GM08714 (cell line): ENCODE results near the gene ARID1B.

ENCODE experiments used
- H3K4me3 ChIP-seq: fragments of 200-500 bp; sonication (Bioruptor generic); 2 replicates; pipeline ENCODE4 v1.5.1; 2014; ENCODE audit warnings: mild to moderate bottlenecking, low read length, inconsistent platforms
- ZNF274 ChIP-seq: IDR thresholded peaks from 2 replicates; pipeline ENCODE4 v1.6.1; 2012; ENCODE audit warnings: mild to moderate bottlenecking, low read depth, low read length

ARID1B gene

GRCh38 chr6:157077251-157077650 lies 300.1 kb downstream of the ARID1B start:
- H3K4me3 ChIP-seq, result no peak overlapping the region
- TF ChIP-seq ZNF274, result no peak

- no peak for TF ChIP-seq ZNF274
- H3K4me3 ChIP-seq, result no peak overlapping the region
Observed at GRCh38 chr6:157078326-157078725, 301.1 kb downstream of the ARID1B start.

DNA sequence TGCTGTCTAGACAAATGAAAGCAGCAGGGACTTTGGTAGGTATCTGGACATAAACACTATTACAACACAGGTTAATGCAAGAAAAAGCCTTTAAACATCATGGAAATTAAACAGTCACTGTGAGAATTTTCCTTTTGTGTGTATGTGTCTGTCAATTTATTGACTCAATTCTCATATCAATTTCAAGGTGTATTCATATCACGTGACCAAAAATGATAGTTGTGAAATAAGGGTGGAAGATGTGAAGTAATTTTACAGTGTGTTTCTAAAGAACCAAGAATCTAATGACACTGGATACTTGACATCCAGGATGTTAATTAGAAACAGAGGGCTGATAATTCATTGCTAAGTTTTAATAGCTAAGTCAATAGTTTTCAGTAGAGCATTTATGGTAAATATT lies 302.1 kb downstream of the ARID1B start:
- no peak for TF ChIP-seq ZNF274
- no peak overlapping the region for H3K4me3 ChIP-seq

- H3K4me3 ChIP-seq, result no peak overlapping the region
- no peak for TF ChIP-seq ZNF274
Observed at GRCh38 chr6:157079771-157080170, 302.6 kb downstream of the ARID1B start.

- no peak for TF ChIP-seq ZNF274
Observed at GRCh38 chr6:157080986-157081391, 303.8 kb downstream of the ARID1B start.

DNA sequence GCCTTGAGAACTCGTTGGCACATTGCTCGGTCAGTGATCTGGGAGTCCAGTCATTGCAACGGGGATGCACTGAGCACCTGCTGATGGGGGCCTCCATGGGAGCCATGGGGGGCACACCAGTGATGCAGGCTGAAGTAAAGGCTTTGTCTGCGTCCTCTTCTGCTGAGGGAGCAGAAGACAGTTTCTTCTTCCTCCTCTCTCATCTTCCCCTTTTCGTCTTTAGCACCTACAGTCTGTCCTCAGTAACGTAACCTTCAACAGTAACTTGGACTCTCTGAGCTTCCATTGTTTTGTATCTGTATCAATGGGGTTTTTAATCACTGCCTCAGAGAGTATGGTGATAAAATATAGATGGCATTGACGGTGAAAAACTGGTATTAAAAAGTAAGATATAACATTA lies 306.2 kb downstream of the ARID1B start:
- H3K4me3 ChIP-seq, result no peak overlapping the region
- no peak for TF ChIP-seq ZNF274

More at GRCh38 chr6:157080986-157081391, 303.8 kb downstream of the ARID1B start:
- no peak overlapping the region for H3K4me3 ChIP-seq

DNA sequence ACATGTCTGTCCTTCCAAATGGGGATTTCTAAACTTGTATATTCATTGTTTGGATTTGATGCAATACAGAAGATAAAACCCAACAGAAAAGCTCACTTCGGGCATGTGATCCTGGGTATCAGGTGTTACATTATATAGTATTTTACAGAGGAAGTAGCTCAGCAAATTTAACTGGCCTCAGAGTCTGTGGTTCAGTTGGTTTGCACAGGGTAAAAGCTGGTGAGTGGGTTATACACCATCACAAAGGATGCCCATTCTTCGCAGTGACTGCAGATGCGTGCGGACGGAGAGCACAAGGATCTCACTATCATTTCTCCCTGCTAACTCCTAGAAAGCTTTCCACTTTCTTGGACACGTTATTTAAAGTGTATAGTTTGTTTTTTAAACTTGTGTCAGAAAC lies 309.5 kb downstream of the ARID1B start:
- no peak for TF ChIP-seq ZNF274
- no peak overlapping the region for H3K4me3 ChIP-seq

GRCh38 chr6:157087974-157088373 lies 310.8 kb downstream of the ARID1B start:
- no peak overlapping the region for H3K4me3 ChIP-seq
- TF ChIP-seq ZNF274, result no peak

GRCh38 chr6:157088841-157089240 lies 311.7 kb downstream of the ARID1B start:
- H3K4me3 ChIP-seq, result no peak overlapping the region
- TF ChIP-seq ZNF274, result no peak

DNA sequence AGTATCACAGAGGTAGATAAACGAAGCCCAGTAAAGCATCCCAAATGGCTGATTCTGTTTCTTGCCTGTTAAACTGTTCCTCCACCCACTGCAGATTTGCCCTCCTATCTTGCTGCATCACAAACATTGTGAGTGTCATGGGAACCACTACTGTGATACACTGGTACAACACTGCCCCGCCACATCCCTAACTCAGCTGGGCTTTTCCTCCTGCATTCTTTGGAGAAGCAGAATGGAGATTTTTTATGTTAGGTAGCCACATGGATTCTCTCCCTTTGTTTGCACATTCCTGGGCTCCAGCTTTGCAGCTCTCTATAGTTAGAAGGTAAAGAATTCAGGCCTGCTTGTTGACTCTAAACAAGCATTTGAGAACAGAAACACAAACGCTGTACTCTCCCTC lies 312.1 kb downstream of the ARID1B start:
- no peak overlapping the region for H3K4me3 ChIP-seq
- TF ChIP-seq ZNF274, result no peak

GRCh38 chr6:157089851-157090250 lies 312.7 kb downstream of the ARID1B start:
- H3K4me3 ChIP-seq, result no peak overlapping the region
- no peak for TF ChIP-seq ZNF274

- TF ChIP-seq ZNF274, result no peak
- no peak overlapping the region for H3K4me3 ChIP-seq
Observed at GRCh38 chr6:157090736-157091135, 313.6 kb downstream of the ARID1B start.

- TF ChIP-seq ZNF274, result no peak
- no peak overlapping the region for H3K4me3 ChIP-seq
Observed at GRCh38 chr6:157091243-157091642, 314.1 kb downstream of the ARID1B start.

GRCh38 chr6:157091856-157092460 lies 314.8 kb downstream of the ARID1B start:
- TF ChIP-seq ZNF274, result no peak
- H3K4me3 ChIP-seq, result no peak overlapping the region

- TF ChIP-seq ZNF274, result no peak
- no peak overlapping the region for H3K4me3 ChIP-seq
Observed at GRCh38 chr6:157092736-157093135, 315.6 kb downstream of the ARID1B start.

DNA sequence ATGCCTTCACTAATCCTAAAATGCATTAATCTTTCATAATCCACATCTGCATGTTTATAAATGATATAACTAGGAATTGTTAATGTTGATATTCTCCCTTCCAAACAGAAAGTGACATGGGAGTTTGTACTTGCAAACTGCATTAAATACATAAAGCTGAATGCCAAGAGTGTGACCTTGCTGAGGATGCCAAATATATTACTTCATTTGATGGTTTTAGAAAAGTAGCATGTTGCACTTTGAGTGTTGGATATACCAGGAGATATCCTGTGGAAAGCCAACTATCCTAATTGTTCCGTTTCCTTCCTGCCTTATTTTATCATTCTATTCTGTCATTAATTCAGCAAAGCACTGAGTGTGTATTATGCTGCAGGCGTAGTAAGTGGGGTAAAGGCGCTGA lies 316.4 kb downstream of the ARID1B start:
- TF ChIP-seq ZNF274, result no peak
- H3K4me3 ChIP-seq, result no peak overlapping the region
